Measurements from ENCODE around the gene TMEM222. TPM values are rescaled to one million over a fixed set of nuclear protein-coding genes. Genes with fewer than 3 reads are reported as not detected.

The TMEM222 gene
- total and polyA plus RNA-seq, 10 of the 15 experiments (the other 5 are each of a cell fraction or from before 2014, with no cell fraction given): 3.8 to 43.5 (median 35.4) TPM

DNA sequence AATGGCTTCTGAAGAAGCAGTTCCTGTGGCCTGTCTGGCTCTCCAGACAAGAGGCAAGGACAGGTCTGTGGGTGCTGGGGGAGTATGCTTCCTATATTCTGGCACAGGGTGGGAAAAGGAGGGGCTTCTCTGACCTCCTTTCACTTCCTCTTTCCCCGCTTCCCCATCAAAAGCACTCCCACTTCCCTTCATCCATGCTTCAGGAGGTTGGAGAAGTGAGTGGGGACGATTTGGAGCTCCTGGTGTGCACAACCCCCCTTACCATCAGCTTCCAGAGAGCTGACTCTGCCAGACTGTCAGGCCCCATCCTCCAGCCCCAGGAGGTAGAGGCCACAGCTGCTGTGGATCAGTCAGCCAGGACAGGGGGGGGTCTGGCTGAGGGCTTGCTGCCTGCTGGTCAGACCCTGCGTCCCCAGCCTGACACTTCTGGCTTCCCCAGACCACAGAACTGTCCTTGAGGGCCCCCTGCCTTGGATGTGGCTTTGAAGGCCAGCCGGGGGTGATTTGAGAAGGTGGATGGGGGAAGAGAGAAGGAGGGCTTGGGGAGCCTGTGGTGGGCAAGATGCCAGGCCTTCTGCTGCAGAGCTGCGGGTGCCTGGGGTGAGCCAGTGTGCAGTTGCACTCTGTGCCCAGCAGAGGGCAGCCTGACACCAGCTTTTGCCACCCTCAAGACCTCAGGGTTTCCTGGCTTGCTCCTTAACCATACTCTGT lies 21.5 kb upstream of the TMEM222 start (continued):
- TF ChIP-seq, protein P1, sequence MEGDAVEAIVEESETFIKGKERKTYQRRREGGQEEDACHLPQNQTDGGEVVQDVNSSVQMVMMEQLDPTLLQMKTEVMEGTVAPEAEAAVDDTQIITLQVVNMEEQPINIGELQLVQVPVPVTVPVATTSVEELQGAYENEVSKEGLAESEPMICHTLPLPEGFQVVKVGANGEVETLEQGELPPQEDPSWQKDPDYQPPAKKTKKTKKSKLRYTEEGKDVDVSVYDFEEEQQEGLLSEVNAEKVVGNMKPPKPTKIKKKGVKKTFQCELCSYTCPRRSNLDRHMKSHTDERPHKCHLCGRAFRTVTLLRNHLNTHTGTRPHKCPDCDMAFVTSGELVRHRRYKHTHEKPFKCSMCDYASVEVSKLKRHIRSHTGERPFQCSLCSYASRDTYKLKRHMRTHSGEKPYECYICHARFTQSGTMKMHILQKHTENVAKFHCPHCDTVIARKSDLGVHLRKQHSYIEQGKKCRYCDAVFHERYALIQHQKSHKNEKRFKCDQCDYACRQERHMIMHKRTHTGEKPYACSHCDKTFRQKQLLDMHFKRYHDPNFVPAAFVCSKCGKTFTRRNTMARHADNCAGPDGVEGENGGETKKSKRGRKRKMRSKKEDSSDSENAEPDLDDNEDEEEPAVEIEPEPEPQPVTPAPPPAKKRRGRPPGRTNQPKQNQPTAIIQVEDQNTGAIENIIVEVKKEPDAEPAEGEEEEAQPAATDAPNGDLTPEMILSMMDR (IDR thresholded peaks at IDR 0.05 in 2 of 3, conservative IDR thresholded peaks at IDR 0.05 in 1 of 3; ENCODE audit: control insufficient read depth in 2 of 3, extremely low read depth in 1 of 3, insufficient read depth in 1 of 3, low read depth in 3 of 3, low read length in 3 of 3): peak; percentile 99; a peak in 5 of 6 replicates
- TF ChIP-seq RUNX3 (IDR thresholded peaks at IDR 0.05; ENCODE audit: low read length): peak; percentile 51
- no peak for TF ChIP-seq CREB1 (IDR thresholded peaks at IDR 0.05; ENCODE audit: low read depth)
- TF ChIP-seq POU2F2 (IDR thresholded peaks at IDR 0.05; ENCODE audit: borderline replicate concordance, low read depth, low read length): no peak
- TF ChIP-seq IRF4 (IDR thresholded peaks at IDR 0.05; ENCODE audit: low read depth, low read length): 0 out of 2 replicates have a peak, but pooled peaks have one; percentile 17
- TF ChIP-seq NR2F1 (conservative IDR thresholded peaks at IDR 0.05): no peak
- no peak for TF ChIP-seq EED (IDR thresholded peaks at IDR 0.05; ENCODE audit: low read depth)
- TF ChIP-seq, protein P2, sequence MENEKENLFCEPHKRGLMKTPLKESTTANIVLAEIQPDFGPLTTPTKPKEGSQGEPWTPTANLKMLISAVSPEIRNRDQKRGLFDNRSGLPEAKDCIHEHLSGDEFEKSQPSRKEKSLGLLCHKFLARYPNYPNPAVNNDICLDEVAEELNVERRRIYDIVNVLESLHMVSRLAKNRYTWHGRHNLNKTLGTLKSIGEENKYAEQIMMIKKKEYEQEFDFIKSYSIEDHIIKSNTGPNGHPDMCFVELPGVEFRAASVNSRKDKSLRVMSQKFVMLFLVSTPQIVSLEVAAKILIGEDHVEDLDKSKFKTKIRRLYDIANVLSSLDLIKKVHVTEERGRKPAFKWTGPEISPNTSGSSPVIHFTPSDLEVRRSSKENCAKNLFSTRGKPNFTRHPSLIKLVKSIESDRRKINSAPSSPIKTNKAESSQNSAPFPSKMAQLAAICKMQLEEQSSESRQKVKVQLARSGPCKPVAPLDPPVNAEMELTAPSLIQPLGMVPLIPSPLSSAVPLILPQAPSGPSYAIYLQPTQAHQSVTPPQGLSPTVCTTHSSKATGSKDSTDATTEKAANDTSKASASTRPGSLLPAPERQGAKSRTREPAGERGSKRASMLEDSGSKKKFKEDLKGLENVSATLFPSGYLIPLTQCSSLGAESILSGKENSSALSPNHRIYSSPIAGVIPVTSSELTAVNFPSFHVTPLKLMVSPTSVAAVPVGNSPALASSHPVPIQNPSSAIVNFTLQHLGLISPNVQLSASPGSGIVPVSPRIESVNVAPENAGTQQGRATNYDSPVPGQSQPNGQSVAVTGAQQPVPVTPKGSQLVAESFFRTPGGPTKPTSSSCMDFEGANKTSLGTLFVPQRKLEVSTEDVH (IDR thresholded peaks at IDR 0.05; ENCODE audit: low read depth, partially characterized antibody): no peak
- no peak for TF ChIP-seq HDAC2 (IDR thresholded peaks at IDR 0.05)
- TF ChIP-seq SIN3A (IDR thresholded peaks at IDR 0.05; ENCODE audit: low read depth, low read length): no peak
- no peak for TF ChIP-seq GABPA (IDR thresholded peaks at IDR 0.05; ENCODE audit: low read depth)
- TF ChIP-seq NFIC (IDR thresholded peaks at IDR 0.05; ENCODE audit: low read depth, low read length): no peak
- no peak for TF ChIP-seq RB1 (IDR thresholded peaks at IDR 0.05; ENCODE audit: borderline replicate concordance)
- TF ChIP-seq HDGF (IDR thresholded peaks at IDR 0.05): peak; percentile 83; the same call in 1 of the 2 replicates
- peak; percentile 55; the same call in 1 of the 2 replicates for TF ChIP-seq SMARCA5 (IDR thresholded peaks at IDR 0.05)
- no peak for TF ChIP-seq KAT2A (conservative IDR thresholded peaks at IDR 0.05; ENCODE audit: control insufficient read depth, low read depth, low read length)

Data from GM12878 (cell line).